ENCODE data around the gene CCDC78. TPM values are rescaled to one million over a fixed set of nuclear protein-coding genes. Genes with fewer than 3 reads are reported as not detected.

CCDC78 gene
- total RNA-seq, 2 experiments from 2014 or later = 4.6 to 5.7 TPM

- no peak overlapping the region for H3K27ac Mint-ChIP-seq
Measured at GRCh38 chr16:764184-764750, 38.0 kb upstream of the CCDC78 start.

DNA sequence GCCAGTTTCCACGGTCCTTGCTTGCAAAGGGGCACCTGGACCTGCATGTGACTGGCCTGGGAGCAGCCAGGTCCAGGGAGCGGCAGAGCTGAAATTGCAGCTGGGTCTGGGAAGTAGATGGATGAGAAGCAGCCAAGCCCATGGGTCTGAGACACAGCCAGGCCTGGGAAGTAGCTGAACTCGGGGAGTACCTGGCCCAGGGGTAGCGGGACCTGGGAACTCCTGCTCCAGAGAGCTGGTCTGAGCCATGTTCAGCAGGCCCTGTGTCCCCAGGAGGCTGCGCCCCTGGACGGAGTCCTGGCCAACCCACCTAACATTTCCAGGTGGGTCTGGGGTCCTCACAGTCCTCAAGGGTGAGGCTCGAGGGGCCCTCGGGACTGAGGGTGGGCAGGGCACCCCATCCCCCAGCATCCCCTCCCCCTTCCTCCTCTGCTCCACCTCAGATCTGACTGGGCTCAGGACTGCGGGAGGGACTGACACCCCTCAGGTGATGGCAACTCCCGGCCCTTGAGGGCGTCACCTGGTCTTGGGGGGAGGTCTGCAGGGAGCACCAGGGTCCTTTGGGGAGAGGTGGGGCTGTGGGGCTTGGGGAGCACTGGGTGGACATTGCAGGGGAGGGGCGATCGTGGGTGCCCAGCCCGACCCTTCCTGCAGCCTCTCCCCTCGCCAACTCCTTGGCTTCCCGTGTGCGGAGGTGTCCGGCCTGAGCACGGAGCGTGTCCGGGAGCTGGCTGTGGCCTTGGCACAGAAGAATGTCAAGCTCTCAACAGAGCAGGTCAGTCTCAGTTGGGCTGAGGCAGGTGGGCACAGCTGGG, 37.3 kb upstream of the CCDC78 start:
- ATAC-seq = no peak
- Mint-ChIP-seq H3K4me1 (ENCODE audit: low read depth) (no peaks in the 10 kb centered on the region), H3K9me3 (no peaks in the 10 kb centered on the region), H3K4me3 (no peak overlapping the region), H3K27ac (no peak overlapping the region), H3K27me3 (no peaks in the 10 kb centered on the region), H3K36me3 (ENCODE audit: low read depth) (no peaks in the 10 kb centered on the region)
- POLR2A ChIA-PET = no interaction called here
- intact Hi-C loops (cut with micrococcal nuclease) = no loop called here
- CTCF ChIA-PET = no interaction called here
- no peak for DNase-seq
- TF ChIP-seq CTCF (IDR thresholded peaks at IDR 0.05) = no peak

More at GRCh38 chr16:764184-764750, 38.0 kb upstream of the CCDC78 start:
- no peak for DNase-seq
- Mint-ChIP-seq H3K9me3 (no peaks in the 10 kb centered on the region), H3K27me3 (no peaks in the 10 kb centered on the region), H3K4me3 (no peak overlapping the region), H3K36me3 (ENCODE audit: low read depth) (no peaks in the 10 kb centered on the region), H3K4me1 (ENCODE audit: low read depth) (no peaks in the 10 kb centered on the region)
- POLR2A ChIA-PET = no interaction called here
- no peak for ATAC-seq
- CTCF ChIA-PET = no interaction called here
- intact Hi-C loops (cut with micrococcal nuclease) = no loop called here
- TF ChIP-seq CTCF (IDR thresholded peaks at IDR 0.05) = no peak

DNA sequence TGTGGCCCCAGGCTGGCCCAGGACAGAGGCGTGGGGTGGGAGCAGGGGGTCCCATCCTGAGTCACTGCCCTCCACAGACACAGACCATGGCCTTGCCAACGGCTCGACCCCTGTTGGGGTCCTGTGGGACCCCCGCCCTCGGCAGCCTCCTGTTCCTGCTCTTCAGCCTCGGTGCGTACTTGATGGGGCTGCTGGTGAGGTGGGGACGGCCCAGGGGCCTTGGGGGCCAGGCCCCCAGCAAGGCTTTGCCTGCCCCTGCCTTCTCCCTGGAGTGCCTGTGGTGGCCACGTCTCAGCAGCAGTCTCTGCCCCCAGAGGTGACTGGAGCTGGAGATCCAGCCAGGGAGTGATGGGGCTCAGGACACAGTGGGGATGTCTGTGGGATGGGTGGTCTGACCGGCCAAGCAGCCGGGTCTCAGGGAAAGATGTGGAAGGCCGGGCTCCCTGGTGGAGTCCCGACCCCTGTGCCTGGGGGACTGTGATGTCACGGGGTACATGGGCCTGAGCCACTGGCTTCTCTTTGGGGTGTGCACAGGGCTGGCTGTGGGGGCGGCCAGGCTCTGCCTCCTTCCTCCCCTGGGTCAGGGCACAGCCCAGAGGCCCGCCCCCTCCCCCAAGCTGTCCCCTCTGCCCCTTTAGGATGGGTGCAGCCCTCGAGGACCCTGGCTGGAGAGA, 36.5 kb upstream of the CCDC78 start:
- DNase-seq (no peak), ATAC-seq (no peak)
- Mint-ChIP-seq H3K27ac (no peak overlapping the region), H3K27me3 (peaks cover 1% of the 10 kb centered on the region), H3K4me1 (ENCODE audit: low read depth) (no peaks in the 10 kb centered on the region), H3K4me3 (no peak overlapping the region), H3K9me3 (no peaks in the 10 kb centered on the region), H3K36me3 (ENCODE audit: low read depth) (no peaks in the 10 kb centered on the region)
- POLR2A ChIA-PET = no interaction called here
- CTCF ChIA-PET = no interaction called here
- intact Hi-C loops (cut with micrococcal nuclease) = no loop called here
- TF ChIP-seq CTCF (IDR thresholded peaks at IDR 0.05) = no peak

DNA sequence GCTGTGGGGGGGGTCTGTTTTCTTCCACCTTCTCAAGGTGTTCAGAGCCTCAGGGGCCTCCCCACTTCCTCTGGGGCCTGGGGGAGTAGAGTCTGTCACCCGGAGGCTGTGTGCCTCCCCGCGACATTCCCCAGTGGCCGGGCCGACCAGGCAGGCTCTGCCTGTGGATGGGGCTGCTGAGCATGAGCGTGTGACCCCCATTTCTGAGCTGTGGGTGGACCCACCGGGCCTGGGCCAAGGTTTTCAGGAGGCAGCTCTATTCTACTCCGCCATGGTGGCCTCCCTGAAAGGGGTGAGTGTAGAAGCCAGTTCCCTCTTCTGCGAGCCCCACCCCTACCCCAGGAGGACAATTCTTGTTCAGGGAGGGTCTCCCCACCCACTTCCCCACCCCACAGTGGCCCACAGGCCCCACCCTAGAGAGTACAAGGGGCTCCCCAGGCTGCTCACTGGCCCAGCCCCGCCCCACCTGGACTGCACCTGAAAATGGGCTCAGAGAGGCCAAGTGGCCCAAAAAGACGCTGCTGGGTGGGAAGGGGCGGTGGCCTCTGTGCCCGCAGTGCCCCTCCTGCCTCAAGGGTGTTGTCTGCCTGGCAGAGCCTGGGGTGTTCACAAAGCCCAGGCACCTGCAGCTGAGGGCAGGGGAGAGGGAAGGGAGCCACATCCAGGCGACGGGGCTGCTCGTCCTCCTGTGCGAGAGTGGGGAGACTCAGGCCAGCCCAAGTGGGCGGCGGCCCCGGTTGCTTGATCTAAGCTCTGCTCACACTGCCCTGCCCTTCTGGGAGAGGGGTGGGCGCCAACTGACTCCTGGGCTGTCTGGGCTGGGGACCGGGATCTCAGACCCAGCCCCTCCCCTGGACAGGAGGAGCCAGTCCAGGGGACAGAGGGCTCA, 35.6 kb upstream of the CCDC78 start:
- H3K4me1 Mint-ChIP-seq (ENCODE audit: low read depth) = no peaks in the 10 kb centered on the region
- H3K36me3 Mint-ChIP-seq (ENCODE audit: low read depth) = no peaks in the 10 kb centered on the region
- POLR2A ChIA-PET = no interaction called here
- no peaks in the 10 kb centered on the region for H3K9me3 Mint-ChIP-seq
- no peak overlapping the region for H3K4me3 Mint-ChIP-seq
- H3K27ac Mint-ChIP-seq = no peak overlapping the region
- CTCF ChIA-PET = no interaction called here
- ATAC-seq = no peak
- no peak for DNase-seq
- peaks cover 4% of the 10 kb centered on the region for H3K27me3 Mint-ChIP-seq
- intact Hi-C loops (cut with micrococcal nuclease) = no loop called here
- TF ChIP-seq CTCF (IDR thresholded peaks at IDR 0.05) = no peak

Measured in activated CD8-positive, alpha-beta T cell treated with anti-CD3 and anti-CD28 coated beads for 36 hours (primary cell).